GM12878 (cell line): Measurements from ENCODE around the gene ASZ1. TPM values are rescaled to one million over a fixed set of nuclear protein-coding genes. Genes with fewer than 3 reads are reported as not detected.

ENCODE experiments used
- ATAC-seq: fragments of 200-7000 bp; cut with Tn5 transposase; 3 replicates; pipeline ENCODE4 v1.9.1; 2020; ENCODE audit warnings: mild to moderate bottlenecking, moderate library complexity
- BruUV-seq: library from RNA; stranded (reverse); fragments of 400-500 nt; replicated peaks from 2 replicates; lab custom pipeline; 2021; lab: Mats Ljungman, UMichigan
- CTCF ChIA-PET: fragments of 300-600 bp; sonication (Branson Sonifier 250); formaldehyde crosslinking; extraction: SDS; loops from one replicate; lab custom pipeline; 2021; ENCODE audit warnings: inconsistent platforms; lab: Yijun Ruan, JAX
- POLR2A ChIA-PET: fragments of 350-600 bp; formaldehyde crosslinking; extraction: SDS; loops from one replicate; lab custom pipeline; 2021; ENCODE audit warnings: inconsistent platforms; lab: Charles Lee
- RAD21 ChIA-PET: fragments of 300-600 bp; sonication (Branson Sonifier 250); formaldehyde crosslinking; loops from one replicate; lab custom pipeline; 2023; ENCODE audit warnings: antibody characterized with exemption; ENCODE audit not compliant: unreplicated experiment; lab: Charles Lee
- SMC1A ChIA-PET: fragments of 300-600 bp; sonication (Branson Sonifier 250); formaldehyde crosslinking; loops from one replicate; lab custom pipeline; 2023; ENCODE audit not compliant: unreplicated experiment, uncharacterized antibody; lab: Charles Lee
- DNase-seq: peaks from one replicate; pipeline ENCODE4 v3.0.0-alpha.2; 2011; ENCODE audit warnings: low read depth, low spot score
- FAIRE-seq: peaks from 3 replicates; lab custom pipeline; 2011; peaks lifted over from hg19 to GRCh38; lab: Jason Lieb, UNC
- H2AFZ ChIP-seq: 2 replicates; pipeline ENCODE4 v1.6.0; 2011; ENCODE audit warnings: low read depth, low read length, control low read depth; ENCODE audit not compliant: control insufficient read depth
- H3K27ac ChIP-seq: 2 replicates; pipeline ENCODE4 v1.5.1; 2011; ENCODE audit warnings: control low read depth; ENCODE audit not compliant: control insufficient read depth, insufficient read depth
- H3K27me3 ChIP-seq, 2 experiments: replicated peaks in 1 of 2; 2 replicates each; pipeline versions ENCODE4 v1.6.0 to v1.6.1; 2011; ENCODE audit warnings: low read length in 1 of 2; ENCODE audit not compliant: control insufficient read depth in 2 of 2, insufficient read depth in 2 of 2
- H3K36me3 ChIP-seq, 2 experiments: 2 replicates each; pipeline ENCODE4 v1.5.1; 2011; ENCODE audit warnings: low read length in 1 of 2; ENCODE audit not compliant: control insufficient read depth in 2 of 2, insufficient read depth in 2 of 2
- H3K4me1 ChIP-seq: 2 replicates; pipeline ENCODE4 v1.6.1; 2011; ENCODE audit warnings: mild to moderate bottlenecking, low read length, moderate library complexity, mixed read lengths; ENCODE audit not compliant: control insufficient read depth, insufficient read depth
- H3K4me2 ChIP-seq: 2 replicates; pipeline ENCODE4 v1.6.0; 2011; ENCODE audit warnings: control low read depth; ENCODE audit not compliant: control insufficient read depth, insufficient read depth
- H3K4me3 ChIP-seq: fragments of 200-600 bp; sonication (generic); 2 replicates; pipeline ENCODE4 v1.5.1; 2016
- H3K79me2 ChIP-seq: 2 replicates; pipeline ENCODE4 v1.6.0; 2011; ENCODE audit warnings: low read length; ENCODE audit not compliant: control insufficient read depth, insufficient read depth
- H3K9ac ChIP-seq: 2 replicates; pipeline ENCODE4 v1.8.0; 2011; ENCODE audit warnings: low read length, control low read depth, mixed read lengths; ENCODE audit not compliant: control insufficient read depth, insufficient read depth
- H3K9me3 ChIP-seq: replicated peaks from 3 replicates; pipeline ENCODE4 v1.5.1; 2011; ENCODE audit warnings: mild to moderate bottlenecking, low read length; ENCODE audit not compliant: control insufficient read depth, insufficient read depth
- H4K20me1 ChIP-seq: 2 replicates; pipeline ENCODE4 v1.6.0; 2011; ENCODE audit not compliant: control insufficient read depth, insufficient read depth
- ASH2L ChIP-seq: fragments of 300-600, 200-600 bp; sonication (generic); IDR thresholded peaks from 2 replicates; pipeline ENCODE4 v1.6.1; 2017; ENCODE audit warnings: low read depth, mild to moderate bottlenecking, borderline replicate concordance
- BMI1 ChIP-seq: fragments of 450-650 bp; IDR thresholded peaks from 2 replicates; pipeline ENCODE4 v1.6.1; 2016; ENCODE audit warnings: mild to moderate bottlenecking, moderate library complexity, borderline replicate concordance
- EP300 ChIP-seq, 2 experiments: fragments of 150-350 bp in 1 of 2; IDR thresholded peaks; 2 replicates each; pipeline ENCODE4 v1.6.1; 2011 to 2012; ENCODE audit warnings: low read depth in 2 of 2, low read length in 2 of 2, borderline replicate concordance in 1 of 2, improper control_type of control experiment in 1 of 2, inconsistent platforms in 1 of 2; ENCODE audit not compliant: control insufficient read depth in 1 of 2
- FOS ChIP-seq: IDR thresholded peaks from 3 replicates; pipeline ENCODE4 v1.6.1; 2011; ENCODE audit warnings: borderline replicate concordance; ENCODE audit not compliant: insufficient read length; ENCODE audit errors: extremely low read depth
- IRF5 ChIP-seq: fragments of 450-650 bp; IDR thresholded peaks from 2 replicates; pipeline ENCODE4 v1.6.1; 2017; ENCODE audit warnings: borderline replicate concordance
- KLF5 ChIP-seq: fragments of 450-650 bp; IDR thresholded peaks from 2 replicates; pipeline ENCODE4 v1.6.1; 2014; ENCODE audit warnings: mild to moderate bottlenecking; ENCODE audit not compliant: partially characterized antibody
- NKRF ChIP-seq: fragments of 450-650 bp; conservative IDR thresholded peaks from 2 replicates; pipeline ENCODE4 v1.6.1; 2017; ENCODE audit warnings: mild to moderate bottlenecking, moderate library complexity
- POLR2AphosphoS2 ChIP-seq: IDR thresholded peaks from 2 replicates; pipeline ENCODE4 v1.6.1; 2011; ENCODE audit warnings: low read depth, mild to moderate bottlenecking, low read length, improper control_type of control experiment, moderate library complexity
- PRDM15 ChIP-seq: fragments of 450-650 bp; formaldehyde crosslinking; IDR thresholded peaks from 2 replicates; pipeline ENCODE4 v1.4.0; 2020; ENCODE audit warnings: mild to moderate bottlenecking, moderate library complexity
- RAD51 ChIP-seq: fragments of 450-650 bp; IDR thresholded peaks from 2 replicates; pipeline ENCODE4 v1.6.1; 2016; ENCODE audit warnings: moderate library complexity, mild to moderate bottlenecking, inconsistent platforms
- RUNX3 ChIP-seq: IDR thresholded peaks from 2 replicates; pipeline ENCODE4 v1.6.1; 2012; ENCODE audit warnings: low read length, inconsistent platforms
- ZBTB11 ChIP-seq: fragments of 450-650 bp; formaldehyde crosslinking; IDR thresholded peaks from 2 replicates; pipeline ENCODE4 v1.5.0; 2022; ENCODE audit warnings: mild to moderate bottlenecking, missing genetic modification characterization
- WGBS: methylation state at CpG from one replicate; pipeline ENCODE4 v1.1.6; 2016; ENCODE audit warnings: low lambda C conversion rate; ENCODE audit not compliant: insufficient replicate concordance, insufficient coverage; ENCODE audit errors: missing lambda C conversion rate; 5-methylcytosine and 5-hydroxymethylcytosine counted together
- in situ Hi-C: fragments of 300-500 bp; cut with MboI; formaldehyde crosslinking; loops from 9 replicates; pipeline ENCODE4 v1.14.3; 2018; ENCODE audit warnings: mixed read lengths
- intact Hi-C: fragments of 100-400 bp; cut with micrococcal nuclease; formaldehyde crosslinking; loops from one replicate; pipeline ENCODE4 v1.14.2; 2022; ENCODE audit not compliant: unreplicated experiment
- polyA plus RNA-seq, 11 experiments: library from polyadenylated mRNA; depleted of rRNA in 4 of 11; unstranded in 6 of 11; stranded (reverse) in 5 of 11; fragments of >200 nt; fragmentation: Nextera tagmentation in 4 of 11; fragmentation: Illumina TruSeq in 1 of 11; extraction: Ambion mirVana in 4 of 11; extraction: Trizol in 1 of 11; gene quantifications; 1 replicate in 1 of 11; 2 replicates in 10 of 11; pipeline versions ENCODE4 v1.2.1 to v1.2.3, GENCODE V29; 2011 to 2016; ENCODE audit warnings: inconsistent platforms in 2 of 11, missing spikeins in 2 of 11, low read depth in 1 of 11
- total RNA-seq, 4 experiments: library from RNA; depleted of rRNA in 3 of 4; stranded (reverse); fragments of >200 nt in 3 of 4; fragmentation: Illumina TruSeq in 1 of 4; extraction: Trizol in 1 of 4; gene quantifications; 2 replicates each; pipeline versions ENCODE4 v1.2.1 to v1.2.3, GENCODE V29; 2013 to 2021

The ASZ1 gene
- total and polyA plus RNA-seq, 10 of the 15 experiments (the other 5 are each of a cell fraction or from before 2014, with no cell fraction given) = 0.04 to 0.09 (median 0.06) TPM; not detected in 5

- ChIA-PET SMC1A (interaction anchor here (1.1 kb wide), 1 partner anchor 322 kb away, joined by 3 read pairs; no protein-coding TSS in a partner anchor), POLR2A (no interaction called here), CTCF (interaction anchor here (0.7 to 1.8 kb wide), 2 partner anchors 181 to 322 kb away, joined by 3 to 5 read pairs; no protein-coding TSS in a partner anchor), RAD21 (no interaction called here)
- FAIRE-seq = no peak
- intact Hi-C loops (no loop called here), in situ Hi-C loops (no loop called here)
- BruUV-seq = no TSS peak
- Histone ChIP-seq H3K36me3 (no peaks in the 10 kb centered on the region), H3K9ac (no peak overlapping the region), H3K27ac (no peak overlapping the region), H3K4me2 (no peak overlapping the region), H4K20me1 (no peaks in the 10 kb centered on the region), H2AFZ (no peak overlapping the region), H3K4me3 (no peak overlapping the region), H3K27me3 (no peaks in the 10 kb centered on the region), H3K79me2 (no peaks in the 10 kb centered on the region), H3K4me1 (no peaks in the 10 kb centered on the region), H3K9me3 (no peaks in the 10 kb centered on the region)
- 0% methylated on average over 1 of the region's 1 CpG for WGBS
- TF ChIP-seq IRF5 (no peak), KLF5 (no peak), EP300 (IDR thresholded peaks at IDR 0.05; ENCODE audit: borderline replicate concordance in 1 of 2, control insufficient read depth in 1 of 2, low read depth in 2 of 2, low read length in 2 of 2) (no peak), NKRF (no peak), RUNX3 (no peak), PRDM15 (CRISPR knock-in tag) (no peak), BMI1 (no peak), ASH2L (no peak), RAD51 (no peak), POLR2AphosphoS2 (no peak), ZBTB11 (CRISPR knock-in tag) (no peak), FOS (no peak)
- no peak for ATAC-seq
- no peak for DNase-seq
Observed at GRCh38 chr7:117393781-117394180, 33.5 kb downstream of the ASZ1 start.
